Naive thymus-derived CD4-positive, alpha-beta T cell (primary cell): ENCODE data around the gene ENTPD8. TPM values are rescaled to one million over a fixed set of nuclear protein-coding genes. Genes with fewer than 3 reads are reported as not detected.
A peak's percentile ranks its signal among the peaks of the same experiment; 100 is the strongest.

Experiments used
- ATAC-seq: fragments of 150-1000 bp; cut with Tn5 transposase; 2 replicates; pipeline ENCODE4 v1.10.0; 2021; ENCODE audit warnings: mild to moderate bottlenecking, moderate library complexity
- CTCF ChIA-PET: fragments of 350-600 bp; sonication (Branson Sonifier 250); formaldehyde crosslinking; loops from one replicate; lab custom pipeline; 2021; ENCODE audit warnings: antibody characterized with exemption; lab: Charles Lee
- POLR2A ChIA-PET: fragments of 350-600 bp; sonication (Branson Sonifier 250); formaldehyde crosslinking; loops from one replicate; lab custom pipeline; 2021; ENCODE audit warnings: antibody characterized with exemption, inconsistent platforms; lab: Charles Lee
- DNase-seq, 9 donors: peaks; one replicate each; pipeline versions ENCODE4 v3.0.0 to v3.0.0-alpha.2; 2020 to 2022; ENCODE audit warnings: mixed read lengths in 1 of 9
- H3K27ac ChIP-seq: one replicate; pipeline ENCODE4 v1.7.0; 2013; ENCODE audit warnings: mild to moderate bottlenecking, low read depth, low read length, moderate library complexity
- H3K27me3 ChIP-seq, 2 donors: one replicate each; pipeline ENCODE4 v1.7.0; 2013; ENCODE audit warnings: low read length in 2 of 2, mild to moderate bottlenecking in 2 of 2, moderate library complexity in 2 of 2; ENCODE audit not compliant: control insufficient read depth in 2 of 2, insufficient read depth in 2 of 2
- H3K36me3 ChIP-seq, 3 experiments: 1 replicate in 2 of 3; 2 replicates in 1 of 3; pipeline ENCODE4 v1.7.0; 2013; ENCODE audit warnings: low read length in 3 of 3, mild to moderate bottlenecking in 3 of 3, moderate library complexity in 1 of 3; ENCODE audit not compliant: insufficient read depth in 3 of 3, control insufficient read depth in 2 of 3
- H3K4me1 ChIP-seq, 2 donors: one replicate each; pipeline ENCODE4 v1.7.0; 2013; ENCODE audit warnings: low read length in 2 of 2, mild to moderate bottlenecking in 2 of 2, moderate library complexity in 1 of 2; ENCODE audit not compliant: control insufficient read depth in 2 of 2, insufficient read depth in 2 of 2
- H3K4me3 ChIP-seq: 2 replicates; pipeline ENCODE4 v1.7.0; 2013; ENCODE audit warnings: mild to moderate bottlenecking, low read length
- H3K9me3 ChIP-seq, 3 experiments: 1 replicate in 2 of 3; 2 replicates in 1 of 3; pipeline ENCODE4 v1.7.0; 2013; ENCODE audit warnings: low read length in 3 of 3; ENCODE audit not compliant: control insufficient read depth in 2 of 3
- H3K27ac Mint-ChIP-seq, 9 donors: one replicate each; pipeline ENCODE4 v1.8.0; 2020 to 2022; ENCODE audit warnings: mixed read lengths in 9 of 9, mild to moderate bottlenecking in 8 of 9, moderate library complexity in 5 of 9, inconsistent platforms in 2 of 9
- H3K27me3 Mint-ChIP-seq, 5 donors: one replicate each; pipeline ENCODE4 v1.8.0; 2021 to 2022; ENCODE audit warnings: mixed read lengths in 5 of 5, mild to moderate bottlenecking in 1 of 5
- H3K36me3 Mint-ChIP-seq, 5 donors: one replicate each; pipeline ENCODE4 v1.8.0; 2020 to 2022; ENCODE audit warnings: mixed read lengths in 5 of 5, mild to moderate bottlenecking in 3 of 5, inconsistent platforms in 1 of 5
- H3K4me1 Mint-ChIP-seq, 7 donors: one replicate each; pipeline ENCODE4 v1.8.0; 2020 to 2022; ENCODE audit warnings: mixed read lengths in 7 of 7, mild to moderate bottlenecking in 3 of 7, inconsistent platforms in 1 of 7
- H3K4me3 Mint-ChIP-seq, 10 donors: one replicate each; pipeline ENCODE4 v1.8.0; 2020 to 2022; ENCODE audit warnings: mild to moderate bottlenecking in 10 of 10, mixed read lengths in 10 of 10, moderate library complexity in 6 of 10, inconsistent platforms in 2 of 10
- H3K9me3 Mint-ChIP-seq, 11 donors: one replicate each; pipeline ENCODE4 v1.8.0; 2020 to 2022; ENCODE audit warnings: mixed read lengths in 11 of 11, mild to moderate bottlenecking in 4 of 11, inconsistent platforms in 1 of 11, moderate library complexity in 1 of 11
- intact Hi-C, 2 donors: fragments of 100-400 bp; cut with micrococcal nuclease; formaldehyde crosslinking; loops; one replicate each; pipeline ENCODE4 v1.15.1; 2023
- polyA plus RNA-seq, 2 donors: library from polyadenylated mRNA; unstranded; fragments of 300-500 nt; fragmentation: Illumina TruSeq; gene quantifications; one replicate each; pipeline ENCODE4 v1.2.3, GENCODE V29; 2021
- total RNA-seq, 6 experiments: library from RNA in 5 of 6; stranded (reverse) in 5 of 6; gene quantifications; 1 replicate in 5 of 6; 2 replicates in 1 of 6; pipeline ENCODE4 v1.2.3 and lab custom pipeline; 2021 to 2026

Gene ENTPD8
- total and polyA plus RNA-seq, 7 experiments from 2014 or later: not detected

DNA sequence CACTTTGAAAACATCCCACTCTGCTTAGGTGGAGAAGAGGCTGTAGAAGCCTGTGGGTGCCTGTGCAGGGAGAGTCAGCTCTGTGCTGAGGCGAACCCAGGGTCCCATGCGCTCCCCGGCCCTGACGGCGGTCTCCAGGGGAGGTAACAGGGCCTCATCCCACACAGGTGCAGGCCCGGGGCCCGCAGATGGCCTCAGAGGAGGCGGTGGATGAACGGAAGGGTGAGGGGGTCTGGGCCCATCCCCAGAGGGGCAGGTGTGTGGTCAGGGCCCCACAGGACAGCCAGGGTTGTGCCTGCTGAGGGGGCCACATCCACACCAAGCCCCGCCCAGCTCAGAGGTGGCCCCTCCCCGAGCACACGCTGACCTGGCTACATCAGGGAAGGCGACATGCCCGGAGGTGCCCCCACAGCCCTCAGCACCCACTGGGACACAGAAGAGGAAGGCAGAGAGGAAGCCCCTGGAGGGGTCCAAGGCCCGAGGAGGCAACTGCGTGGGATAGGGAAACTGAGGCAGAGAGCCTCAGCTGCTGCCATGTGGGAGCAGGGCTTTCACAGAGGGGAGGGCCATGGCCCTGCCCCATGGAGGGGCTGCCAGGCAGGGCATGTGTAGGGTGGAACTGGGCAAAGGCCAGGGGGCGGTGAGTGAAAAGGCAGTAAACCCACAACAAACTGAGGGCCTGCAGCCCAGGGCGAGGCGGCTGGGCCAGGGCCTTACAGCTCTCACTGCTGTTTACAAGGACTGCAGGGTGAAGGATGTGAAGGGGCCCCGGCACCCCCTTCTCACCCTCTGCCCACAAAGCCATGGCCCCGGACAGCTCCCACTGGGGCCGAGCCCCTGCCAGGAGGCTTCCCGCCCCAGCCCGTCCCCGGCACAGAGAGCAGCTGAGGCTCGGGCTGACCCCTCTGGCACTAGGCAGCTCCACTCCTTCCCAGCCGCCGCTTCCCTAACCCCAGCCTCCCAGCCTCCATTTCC lies 47.7 kb downstream of the ENTPD8 start:
- CTCF ChIA-PET: no interaction called here
- Histone ChIP-seq H3K36me3 (no peaks in the 10 kb centered on the region), H3K27me3 (no peaks in the 10 kb centered on the region), H3K9me3 (no peaks in the 10 kb centered on the region), H3K4me3 (no peak overlapping the region), H3K4me1 (no peaks in the 10 kb centered on the region), H3K27ac (no peak overlapping the region)
- intact Hi-C loops: no loop called here
- no peaks in the 10 kb centered on the region for H3K27me3 Mint-ChIP-seq
- H3K36me3 Mint-ChIP-seq: peaks cover 0 to 14% (median 7%) of the 10 kb centered on the region in 5 donors
- no peak for DNase-seq
- peaks cover 0 to 8% (median 4%) of the 10 kb centered on the region in 7 donors for H3K4me1 Mint-ChIP-seq
- no peak overlapping the region for H3K27ac Mint-ChIP-seq
- ATAC-seq: no peak
- no peak overlapping the region for H3K4me3 Mint-ChIP-seq
- POLR2A ChIA-PET: no interaction called here
- H3K9me3 Mint-ChIP-seq: peaks cover 0 to 4% (median 0%) of the 10 kb centered on the region in 11 donors

DNA sequence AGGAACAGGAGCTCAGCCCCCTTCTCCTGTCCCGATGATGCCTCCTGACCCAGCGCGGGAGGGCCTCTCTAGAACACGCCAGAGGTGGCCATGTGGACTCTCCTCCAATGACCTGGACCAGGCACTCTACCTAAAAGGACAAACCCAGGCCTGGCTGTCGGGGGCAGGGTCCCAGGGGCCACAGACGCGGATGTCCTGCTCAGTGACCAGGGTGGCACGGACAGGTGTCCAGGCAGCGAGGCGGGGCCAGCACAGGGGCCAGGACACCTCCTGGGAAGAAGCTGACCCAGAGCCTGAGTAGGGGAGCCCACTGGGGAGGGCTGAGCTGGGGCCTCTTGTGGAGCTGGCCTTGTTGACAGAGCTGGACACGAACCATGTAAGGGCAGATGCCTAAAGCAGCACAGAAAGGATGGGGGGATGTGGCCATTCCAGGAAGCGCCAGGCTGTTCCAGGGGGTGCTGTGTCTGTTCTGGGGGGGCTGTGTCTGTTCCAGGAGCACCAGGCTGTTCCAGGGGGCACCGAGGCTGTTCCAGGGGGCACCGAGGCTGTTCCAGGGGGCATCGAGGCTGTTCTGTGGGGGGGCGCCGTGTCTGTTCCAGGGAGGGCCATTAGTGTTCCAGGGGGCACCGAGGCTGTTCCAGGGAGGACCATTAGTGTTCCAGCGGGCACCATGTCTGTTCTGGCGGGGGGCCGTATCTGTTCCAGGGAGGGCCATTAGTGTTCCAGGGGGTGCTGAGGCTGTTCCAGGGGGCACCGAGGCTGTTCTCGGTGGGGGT lies 48.7 kb downstream of the ENTPD8 start:
- peaks cover 0 to 11% (median 5%) of the 10 kb centered on the region in 7 donors for H3K4me1 Mint-ChIP-seq
- CTCF ChIA-PET: no interaction called here
- intact Hi-C loops: no loop called here
- H3K36me3 Mint-ChIP-seq: peaks cover 0 to 7% (median 3%) of the 10 kb centered on the region in 5 donors
- peaks cover 3 to 6% of the 10 kb centered on the region in 2 donors for H3K4me1 ChIP-seq
- H3K4me3 Mint-ChIP-seq: no peak overlapping the region
- no peak overlapping the region for H3K4me3 ChIP-seq
- no peak overlapping the region for H3K27ac ChIP-seq
- POLR2A ChIA-PET: no interaction called here
- peak overlapping the region in 1 of 9 donors; percentile 8 for H3K27ac Mint-ChIP-seq
- no peaks in the 10 kb centered on the region for H3K36me3 ChIP-seq
- H3K27me3 ChIP-seq: no peaks in the 10 kb centered on the region
- H3K9me3 Mint-ChIP-seq: peaks cover 0 to 4% (median 0%) of the 10 kb centered on the region in 11 donors
- H3K27me3 Mint-ChIP-seq: no peaks in the 10 kb centered on the region
- no peak for DNase-seq
- no peak for ATAC-seq
- H3K9me3 ChIP-seq: no peaks in the 10 kb centered on the region

DNA sequence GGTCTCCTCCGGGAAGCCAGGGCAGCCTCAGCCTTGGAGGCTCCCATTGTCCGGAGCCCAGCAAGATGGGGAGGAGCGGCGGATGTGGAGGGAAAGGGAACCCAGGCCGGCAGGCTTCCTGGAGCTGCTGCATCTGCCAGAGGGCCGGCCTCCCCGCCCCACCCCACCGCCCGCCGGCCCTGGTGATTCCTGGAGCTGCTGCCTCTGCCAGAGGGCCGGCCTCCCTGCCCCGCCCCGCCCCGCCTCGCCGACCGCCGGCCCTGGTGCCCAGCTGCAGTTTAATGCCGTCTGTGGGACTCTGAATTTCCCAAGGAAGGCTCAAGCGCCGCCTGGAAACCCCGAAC lies 49.8 kb downstream of the ENTPD8 start:
- peaks cover 0 to 18% (median 4%) of the 10 kb centered on the region in 7 donors for H3K4me1 Mint-ChIP-seq
- Histone ChIP-seq H3K36me3 (no peaks in the 10 kb centered on the region), H3K27me3 (no peaks in the 10 kb centered on the region), H3K4me3 (no peak overlapping the region), H3K27ac (no peak overlapping the region), H3K4me1 (peaks cover 3 to 12% of the 10 kb centered on the region in 2 donors), H3K9me3 (no peaks in the 10 kb centered on the region)
- H3K27ac Mint-ChIP-seq: no peak overlapping the region
- H3K27me3 Mint-ChIP-seq: no peaks in the 10 kb centered on the region
- peaks cover 0 to 4% (median 0%) of the 10 kb centered on the region in 5 donors for H3K36me3 Mint-ChIP-seq
- DNase-seq (no peak), ATAC-seq (no peak)
- no peaks in the 10 kb centered on the region for H3K9me3 Mint-ChIP-seq
- intact Hi-C loops: no loop called here
- no peak overlapping the region for H3K4me3 Mint-ChIP-seq
- CTCF ChIA-PET: no interaction called here
- POLR2A ChIA-PET: no interaction called here

- Histone ChIP-seq H3K27ac (no peak overlapping the region), H3K27me3 (no peaks in the 10 kb centered on the region), H3K4me1 (peaks cover 3 to 12% of the 10 kb centered on the region in 2 donors), H3K36me3 (no peaks in the 10 kb centered on the region), H3K9me3 (no peaks in the 10 kb centered on the region), H3K4me3 (no peak overlapping the region)
- Mint-ChIP-seq H3K9me3 (no peaks in the 10 kb centered on the region), H3K27ac (peak overlapping the region in 4 of 9 donors; percentile 55 to 86 (median 64)), H3K4me3 (no peak overlapping the region), H3K27me3 (no peaks in the 10 kb centered on the region), H3K36me3 (peaks cover 0 to 4% (median 0%) of the 10 kb centered on the region in 5 donors), H3K4me1 (peaks cover 0 to 20% (median 4%) of the 10 kb centered on the region in 7 donors)
- intact Hi-C loops: no loop called here
- DNase-seq (no peak), ATAC-seq (no peak)
- ChIA-PET POLR2A (no interaction called here), CTCF (no interaction called here)
Observed at GRCh38 chr9:137390553-137391410, 50.4 kb downstream of the ENTPD8 start.

- H3K27me3 Mint-ChIP-seq: no peaks in the 10 kb centered on the region
- DNase-seq (no peak), ATAC-seq (no peak)
- H3K9me3 Mint-ChIP-seq: no peaks in the 10 kb centered on the region
- intact Hi-C loops: no loop called here
- H3K4me3 Mint-ChIP-seq: no peak overlapping the region
- H3K4me1 Mint-ChIP-seq: peaks cover 0 to 20% (median 4%) of the 10 kb centered on the region in 7 donors
- H3K36me3 ChIP-seq: no peaks in the 10 kb centered on the region
- H3K9me3 ChIP-seq: no peaks in the 10 kb centered on the region
- no peak overlapping the region for H3K27ac ChIP-seq
- peaks cover 0 to 5% (median 0%) of the 10 kb centered on the region in 5 donors for H3K36me3 Mint-ChIP-seq
- peak overlapping the region in 4 of 9 donors; percentile 67 to 96 (median 92) for H3K27ac Mint-ChIP-seq
- H3K4me1 ChIP-seq: peaks cover 3 to 12% of the 10 kb centered on the region in 2 donors
- H3K4me3 ChIP-seq: no peak overlapping the region
- POLR2A ChIA-PET: no interaction called here
- CTCF ChIA-PET: no interaction called here
- H3K27me3 ChIP-seq: no peaks in the 10 kb centered on the region
Observed at GRCh38 chr9:137389428-137389746, 51.8 kb downstream of the ENTPD8 start.
